Pancreas (tissue), 10 donors: ENCODE data around the gene FASTKD2. TPM values are rescaled to one million over a fixed set of nuclear protein-coding genes. Genes with fewer than 3 reads are reported as not detected.

ENCODE experiments used
- ATAC-seq, 4 donors: fragments of 200-7000 bp; cut with Tn5 transposase; one replicate each; pipeline versions ENCODE4 v1.8.0 to v1.9.1; 2020; ENCODE audit warnings: mild to moderate bottlenecking in 4 of 4, moderate library complexity in 4 of 4
- DNase-seq, 6 donors: peaks; one replicate each; pipeline ENCODE4 v3.0.0-alpha.2; 2020
- FAIRE-seq: peaks from 2 replicates; lab custom pipeline; 2012; peaks lifted over from hg19 to GRCh38; lab: Jason Lieb, UNC
- H3K27ac ChIP-seq, 4 donors: fragments of 200-600 bp; sonication (generic); 1 replicate in 3 of 4; 2 replicates in 1 of 4; pipeline versions ENCODE4 v1.5.0 to v1.8.0; 2020
- H3K27me3 ChIP-seq, 4 donors: fragments of 200-600 bp; one replicate each; pipeline ENCODE4 v1.8.0; 2021
- H3K36me3 ChIP-seq, 3 donors: fragments of 200-600 bp; sonication (generic) in 1 of 3; one replicate each; pipeline versions ENCODE4 v1.5.0 to v1.8.0; 2020 to 2021
- H3K4me1 ChIP-seq, 3 donors: fragments of 200-600 bp; one replicate each; pipeline ENCODE4 v1.8.0; 2021
- H3K4me3 ChIP-seq, 4 donors: fragments of 200-600 bp; sonication (generic) in 2 of 4; one replicate each; pipeline versions ENCODE4 v1.5.0 to v1.8.0; 2020 to 2021
- H3K9me3 ChIP-seq, 4 donors: fragments of 200-600 bp; one replicate each; pipeline ENCODE4 v1.8.0; 2021
- WGBS, 2 donors: extraction: QIAGEN DNeasy Blood & Tissue Kit; methylation state at CpG; one replicate each; pipeline ENCODE4 v1.1.7; 2013; 5-methylcytosine and 5-hydroxymethylcytosine counted together
- intact Hi-C, 3 donors: fragments of 100-400 bp; cut with DNase I; formaldehyde crosslinking; loops; one replicate each; pipeline versions ENCODE4 v1.11.1 to v1.14.2; 2022
- microRNA-seq, 2 donors: library from miRNA; unstranded; fragments of <30 nt; microRNA quantifications; one replicate each; pipeline versions ENCODE4 to v1.1.0, GENCODE V29; 2019 to 2020
- polyA plus RNA-seq, 2 donors: library from polyadenylated mRNA; stranded (reverse); fragments of 200-250 nt; gene quantifications; one replicate each; pipeline ENCODE4 v1.2.3, GENCODE V29; 2013
- total RNA-seq, 6 donors: library from RNA; stranded (reverse); fragmentation: NEBNext Ultra II Directional in 4 of 6; extraction: Animal tissue kit (Norgen Biotek cat#: 25700) in 4 of 6; gene quantifications; one replicate each; pipeline versions ENCODE4 v1.2.1 to v1.2.4, GENCODE V29; 2021 to 2023
- TF ChIP-seq, protein P1 (sequence below), 4 donors: fragments of 200-600 bp; sonication (generic) in 3 of 4; IDR thresholded peaks; one replicate each; pipeline versions ENCODE4 v1.5.0 to v1.8.0; 2021; ENCODE audit warnings: antibody characterized with exemption in 4 of 4
- donor health status: healthy with polysubstance abuse.
- donor health status: DM: no; HTN: no; CAD: no; lungs with moderate emphysema.
- donor health status: DM: no; HTN: no; CAD: no.
- donor health status: control.
- donor health status: control.
- donor health status: Bipolar disorder and iron deficiency.
- donor health status: DM: yes; HTN: yes; CAD: no.
- donor health status: DM: no; HTN: no; CAD: no.
- donor health status: DM: no; HTN: no; CAD: no.
- donor health status: DM: yes; HTN: yes; CAD: no.

Gene FASTKD2
- total and polyA plus RNA-seq, 8 donors: 3.6 to 11.9 (median 10.2) TPM

DNA sequence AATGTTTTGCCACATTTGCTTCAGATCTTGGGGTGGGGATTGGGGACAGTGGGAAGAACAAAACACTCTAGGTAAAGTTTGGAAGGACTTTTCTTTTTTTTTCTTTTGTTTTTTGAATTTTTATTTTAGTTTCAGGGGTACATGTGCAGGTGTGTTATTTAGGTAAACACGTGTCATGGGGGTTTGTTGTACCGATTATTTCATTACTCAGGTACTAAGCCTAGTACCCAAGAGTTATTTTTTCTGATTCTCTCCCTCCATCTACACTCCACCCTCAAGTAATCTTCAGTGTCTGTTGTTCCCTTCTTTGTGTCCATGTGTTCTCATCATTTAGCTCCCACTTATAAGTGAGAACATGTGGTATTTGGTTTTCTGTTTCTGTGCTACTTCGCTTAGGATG lies 73.3 kb downstream of the FASTKD2 start:
- FAIRE-seq: no peak
- Histone ChIP-seq H3K4me3 (no peak overlapping the region), H3K36me3 (no peaks in the 10 kb centered on the region), H3K27me3 (no peaks in the 10 kb centered on the region), H3K4me1 (no peaks in the 10 kb centered on the region), H3K9me3 (no peaks in the 10 kb centered on the region), H3K27ac (no peak overlapping the region)
- TF ChIP-seq, protein P1, sequence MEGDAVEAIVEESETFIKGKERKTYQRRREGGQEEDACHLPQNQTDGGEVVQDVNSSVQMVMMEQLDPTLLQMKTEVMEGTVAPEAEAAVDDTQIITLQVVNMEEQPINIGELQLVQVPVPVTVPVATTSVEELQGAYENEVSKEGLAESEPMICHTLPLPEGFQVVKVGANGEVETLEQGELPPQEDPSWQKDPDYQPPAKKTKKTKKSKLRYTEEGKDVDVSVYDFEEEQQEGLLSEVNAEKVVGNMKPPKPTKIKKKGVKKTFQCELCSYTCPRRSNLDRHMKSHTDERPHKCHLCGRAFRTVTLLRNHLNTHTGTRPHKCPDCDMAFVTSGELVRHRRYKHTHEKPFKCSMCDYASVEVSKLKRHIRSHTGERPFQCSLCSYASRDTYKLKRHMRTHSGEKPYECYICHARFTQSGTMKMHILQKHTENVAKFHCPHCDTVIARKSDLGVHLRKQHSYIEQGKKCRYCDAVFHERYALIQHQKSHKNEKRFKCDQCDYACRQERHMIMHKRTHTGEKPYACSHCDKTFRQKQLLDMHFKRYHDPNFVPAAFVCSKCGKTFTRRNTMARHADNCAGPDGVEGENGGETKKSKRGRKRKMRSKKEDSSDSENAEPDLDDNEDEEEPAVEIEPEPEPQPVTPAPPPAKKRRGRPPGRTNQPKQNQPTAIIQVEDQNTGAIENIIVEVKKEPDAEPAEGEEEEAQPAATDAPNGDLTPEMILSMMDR (IDR thresholded peaks at IDR 0.05): no peak
- no peak for ATAC-seq
- intact Hi-C loops: no loop called here
- 84 to 95% methylated on average over 3 of the region's 3 CpGs for WGBS, 2 donors
- no peak for DNase-seq

DNA sequence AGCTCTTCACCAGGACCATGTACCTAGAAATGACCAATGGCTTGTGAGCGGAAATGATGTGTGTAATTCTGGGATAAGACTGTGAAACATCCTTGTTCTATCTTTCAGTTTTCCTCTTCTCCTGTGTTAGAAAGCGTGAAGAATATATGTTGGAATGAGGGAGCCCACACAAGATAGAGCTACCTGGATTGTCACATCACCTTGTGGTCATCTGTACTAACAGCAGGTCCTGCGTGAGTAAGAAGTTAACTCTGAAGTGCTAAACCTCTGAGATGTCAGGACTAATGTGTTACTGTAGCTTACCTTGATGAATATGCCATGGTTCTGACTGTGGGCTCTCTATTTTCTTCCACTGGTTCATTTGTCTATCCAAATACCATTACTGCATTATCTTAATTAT lies 75.6 kb downstream of the FASTKD2 start:
- no peaks in the 10 kb centered on the region for H3K4me1 ChIP-seq
- no peak for FAIRE-seq
- no peaks in the 10 kb centered on the region for H3K27me3 ChIP-seq
- H3K4me3 ChIP-seq: no peak overlapping the region
- no peak for DNase-seq
- 95% methylated on average over 3 of the region's 3 CpGs for WGBS, 2 donors
- no peaks in the 10 kb centered on the region for H3K9me3 ChIP-seq
- TF ChIP-seq, protein P1 (IDR thresholded peaks at IDR 0.05): no peak
- H3K27ac ChIP-seq: no peak overlapping the region
- H3K36me3 ChIP-seq: no peaks in the 10 kb centered on the region
- no peak for ATAC-seq
- intact Hi-C loops: no loop called here

Small RNA genes within 50 kb of the gene (microRNA-seq; reads per million reads assigned to microRNA genes)
- gene MIR3130-1: 0 reads per million in 2 donors
- 0 reads per million in 2 donors for gene MIR3130-2

Other genes starting within 250 kb of the FASTKD2 start
- gene FAM237A, start 123.1 kb upstream of the FASTKD2 start, total RNA-seq: not detected
- gene FAM237A, start 123.1 kb upstream of the FASTKD2 start, polyA plus RNA-seq: not detected
- gene DYTN, start 47.2 kb upstream of the FASTKD2 start, total RNA-seq: not detected
- gene DYTN, start 47.2 kb upstream of the FASTKD2 start, polyA plus RNA-seq: not detected
- gene MDH1B, start 278 bp upstream of the FASTKD2 start, total RNA-seq: 1 to 10 TPM in 2 of 6 donors, under 1 TPM in 4; 0.47 to 1.6 (median 0.74) TPM
- 1 to 10 TPM in 1 of 2 donors, under 1 TPM in 1; 0.95 to 2.7 TPM for gene MDH1B, start 278 bp upstream of the FASTKD2 start, polyA plus RNA-seq
- gene CPO, start 173.9 kb downstream of the FASTKD2 start, total RNA-seq: under 1 TPM in 5 of 6 donors, not detected in 1; 0.12 to 0.32 (median 0.16) TPM
- 1 to 10 TPM in 1 of 2 donors, under 1 TPM in 1; 0.15 to 1.3 TPM for gene CPO, start 173.9 kb downstream of the FASTKD2 start, polyA plus RNA-seq